IMR-90 (cell line): ENCODE results near the gene CDK5RAP2. TPM values are rescaled to one million over a fixed set of nuclear protein-coding genes. Genes with fewer than 3 reads are reported as not detected.
"Not testable (repeated sequence)": the region's sequence is repeated elsewhere in the genome, so short reads cannot be mapped to it uniquely, and the experiment has no call there.

Experiments
- ATAC-seq: fragments of 200-7000 bp; cut with Tn5 transposase; 2 replicates; pipeline ENCODE4 v1.9.1; 2020; ENCODE audit warnings: low read depth, mild to moderate bottlenecking, moderate library complexity
- BruUV-seq: library from RNA; stranded (reverse); fragments of 400-500 nt; replicated peaks from 2 replicates; lab custom pipeline; 2021; lab: Mats Ljungman, UMichigan
- CTCF ChIA-PET: fragments of 300-600 bp; formaldehyde crosslinking; extraction: SDS; loops from one replicate; lab custom pipeline; 2021; ENCODE audit warnings: antibody characterized with exemption; lab: Yijun Ruan, JAX
- POLR2A ChIA-PET: fragments of 300-600 bp; sonication (Branson Sonifier 250); formaldehyde crosslinking; loops from one replicate; lab custom pipeline; 2022; ENCODE audit warnings: antibody characterized with exemption; ENCODE audit not compliant: unreplicated experiment; lab: Charles Lee
- DNase-seq: peaks from one replicate; pipeline ENCODE4 v3.0.0; 2013
- H2AFZ ChIP-seq: replicated peaks from 2 replicates; pipeline ENCODE3; 2013; ENCODE audit warnings: low read length, mild to moderate bottlenecking; ENCODE audit not compliant: poor library complexity
- H2AK5ac ChIP-seq: 2 replicates; pipeline ENCODE4 v1.6.1; 2013; ENCODE audit warnings: low read depth, low read length, inconsistent platforms
- H2AK9ac ChIP-seq: replicated peaks from 2 replicates; pipeline ENCODE3; 2013; ENCODE audit warnings: mild to moderate bottlenecking, low read depth, low read length, moderate library complexity; ENCODE audit not compliant: poor library complexity
- H2BK120ac ChIP-seq: 2 replicates; pipeline ENCODE4 v1.6.1; 2013; ENCODE audit warnings: low read depth, low read length, inconsistent platforms
- H2BK15ac ChIP-seq: 3 replicates; pipeline ENCODE4 v1.6.1; 2013; ENCODE audit warnings: low read depth, low read length, inconsistent platforms
- H2BK20ac ChIP-seq: 2 replicates; pipeline ENCODE4 v1.6.1; 2013; ENCODE audit warnings: low read depth, mild to moderate bottlenecking, inconsistent platforms, low read length, moderate library complexity
- H2BK5ac ChIP-seq: 2 replicates; pipeline ENCODE4 v1.6.1; 2013; ENCODE audit warnings: mild to moderate bottlenecking, low read depth, low read length, inconsistent platforms; ENCODE audit not compliant: poor library complexity, severe bottlenecking
- H3K14ac ChIP-seq: replicated peaks from 2 replicates; pipeline ENCODE4 v1.6.1; 2013; ENCODE audit warnings: low read depth, low read length, inconsistent platforms
- H3K18ac ChIP-seq: 2 replicates; pipeline ENCODE4 v1.6.1; 2013; ENCODE audit warnings: low read depth, low read length, control low read depth
- H3K23ac ChIP-seq: 2 replicates; pipeline ENCODE4 v1.6.1; 2013; ENCODE audit warnings: low read depth, low read length, inconsistent platforms
- H3K27ac ChIP-seq: 2 replicates; pipeline ENCODE4 v1.5.1; 2013; ENCODE audit warnings: mild to moderate bottlenecking, control low read depth, low read length; ENCODE audit not compliant: insufficient read depth
- H3K27me3 ChIP-seq: 2 replicates; pipeline ENCODE4 v1.6.1; 2013; ENCODE audit warnings: low read length; ENCODE audit not compliant: control insufficient read depth, insufficient read depth
- H3K36me3 ChIP-seq: 2 replicates; pipeline ENCODE4 v1.6.1; 2013; ENCODE audit warnings: low read length, mixed read lengths; ENCODE audit not compliant: control insufficient read depth, insufficient read depth
- H3K4ac ChIP-seq: 2 replicates; pipeline ENCODE4 v1.6.1; 2013; ENCODE audit warnings: low read depth, low read length, inconsistent platforms
- H3K4me1 ChIP-seq: 2 replicates; pipeline ENCODE4 v1.6.1; 2013; ENCODE audit warnings: low read length, mixed read lengths; ENCODE audit not compliant: control insufficient read depth, insufficient read depth
- H3K4me2 ChIP-seq: 2 replicates; pipeline ENCODE4 v1.6.1; 2013; ENCODE audit warnings: low read depth, mild to moderate bottlenecking, control low read depth, low read length, moderate library complexity
- H3K4me3 ChIP-seq: 2 replicates; pipeline ENCODE4 v1.5.1; 2013; ENCODE audit warnings: low read depth, mild to moderate bottlenecking, control low read depth, low read length, moderate library complexity; ENCODE audit not compliant: insufficient read depth
- H3K56ac ChIP-seq: 2 replicates; pipeline ENCODE4 v1.6.1; 2013; ENCODE audit warnings: low read length, inconsistent platforms; ENCODE audit not compliant: insufficient read depth; ENCODE audit errors: extremely low read depth
- H3K79me1 ChIP-seq, 2 experiments: 2 replicates each; pipeline ENCODE4 v1.6.1; 2013; ENCODE audit warnings: low read length in 2 of 2, inconsistent platforms in 1 of 2, low read depth in 1 of 2
- H3K9ac ChIP-seq: 2 replicates; pipeline ENCODE4 v1.6.1; 2013; ENCODE audit warnings: low read depth, low read length, control low read depth
- H3K9me1 ChIP-seq: 2 replicates; pipeline ENCODE4 v1.6.1; 2013; ENCODE audit warnings: low read length, inconsistent platforms; ENCODE audit not compliant: insufficient read depth
- H3K9me3 ChIP-seq: 2 replicates; pipeline ENCODE4 v1.6.1; 2013; ENCODE audit warnings: low read length; ENCODE audit not compliant: control insufficient read depth, insufficient read depth
- H4K20me1 ChIP-seq: 2 replicates; pipeline ENCODE4 v1.6.1; 2013; ENCODE audit warnings: low read length, inconsistent platforms; ENCODE audit not compliant: insufficient read depth
- H4K5ac ChIP-seq: 2 replicates; pipeline ENCODE4 v1.6.1; 2013; ENCODE audit warnings: mild to moderate bottlenecking, low read depth, low read length, control low read depth
- H4K8ac ChIP-seq, 2 experiments: 2 replicates each; pipeline ENCODE4 v1.6.1; 2013; ENCODE audit warnings: low read depth in 2 of 2, low read length in 2 of 2, control low read depth in 1 of 2, inconsistent platforms in 1 of 2
- H4K91ac ChIP-seq: 2 replicates; pipeline ENCODE4 v1.6.1; 2013; ENCODE audit warnings: low read depth, low read length, inconsistent platforms; ENCODE audit not compliant: insufficient read depth
- WGBS, 2 experiments: methylation state at CpG; one replicate each; pipeline versions ENCODE4 v1.1.5 to v1.1.7; 2013; ENCODE audit warnings: missing lambda C conversion rate in 2 of 2; ENCODE audit not compliant: insufficient read length in 1 of 2; ENCODE audit errors: extremely low coverage in 2 of 2; 5-methylcytosine and 5-hydroxymethylcytosine counted together
- dilution Hi-C: fragments of 300-500 bp; cut with HindIII; formaldehyde crosslinking; loops from one replicate; pipeline ENCODE4 v1.14.3; 2018; ENCODE audit warnings: low sequenced_read_pairs; ENCODE audit not compliant: unreplicated experiment
- in situ Hi-C: fragments of 300-500 bp; cut with MboI; formaldehyde crosslinking; loops from 3 replicates; pipeline ENCODE4 v1.14.3; 2019; ENCODE audit warnings: low sequenced_read_pairs, inconsistent platforms, mixed read lengths
- intact Hi-C: fragments of 100-400 bp; cut with micrococcal nuclease; formaldehyde crosslinking; loops from 2 replicates; pipeline ENCODE4 v1.10.0; 2022
- polyA plus RNA-seq, 3 experiments: library from polyadenylated mRNA; depleted of rRNA; stranded (reverse); fragments of >200 nt; gene quantifications; 2 replicates each; pipeline ENCODE4 v1.2.3, GENCODE V29; 2012; ENCODE audit warnings: low replicate concordance in 1 of 3
- total RNA-seq: library from RNA; depleted of rRNA; stranded (reverse); fragments of >200 nt; gene quantifications from 2 replicates; pipeline ENCODE4 v1.2.3, GENCODE V29; 2012

CDK5RAP2 gene
- total and polyA plus RNA-seq, 2 of the 4 experiments (the other 2 are of a cell fraction): 29.5 to 31.7 TPM

GRCh38 chr9:120461677-120462076 lies 118.3 kb downstream of the CDK5RAP2 start:
- H2BK5ac ChIP-seq, H2BK20ac ChIP-seq, dilution Hi-C loops, in situ Hi-C loops, H3K4ac ChIP-seq, CTCF ChIA-PET, H2BK15ac ChIP-seq, BruUV-seq, POLR2A ChIA-PET, H3K79me1 ChIP-seq, H4K20me1 ChIP-seq, ATAC-seq, H3K27me3 ChIP-seq, DNase-seq, H2AK5ac ChIP-seq, H2AFZ ChIP-seq, H4K8ac ChIP-seq, H3K56ac ChIP-seq, H4K91ac ChIP-seq, H4K5ac ChIP-seq, H3K36me3 ChIP-seq, H3K4me2 ChIP-seq, H3K4me1 ChIP-seq, H3K9ac ChIP-seq, H3K4me3 ChIP-seq, H3K9me1 ChIP-seq, H2AK9ac ChIP-seq, intact Hi-C loops, H3K14ac ChIP-seq, H2BK120ac ChIP-seq, H3K18ac ChIP-seq, H3K23ac ChIP-seq, H3K27ac ChIP-seq, H3K9me3 ChIP-seq: not testable (repeated sequence)
- 97% methylated on average over 5 of the region's 9 CpGs; no CpG with 5 or more reads in 1 of the 2 experiments for WGBS, 2 experiments
